CD4-positive, alpha-beta T cell (primary cell): ENCODE data around the gene COLGALT1. TPM values are rescaled to one million over a fixed set of nuclear protein-coding genes. Genes with fewer than 3 reads are reported as not detected.

ENCODE experiments used
- ATAC-seq: fragments of 200-7000 bp; cut with Tn5 transposase; one replicate; pipeline ENCODE4 v1.10.0; 2022; ENCODE audit warnings: mild to moderate bottlenecking; ENCODE audit not compliant: poor library complexity
- CTCF ChIA-PET: fragments of 350-600 bp; sonication (Branson Sonifier 250); formaldehyde crosslinking; loops from one replicate; lab custom pipeline; 2021; ENCODE audit warnings: antibody characterized with exemption, inconsistent platforms; lab: Charles Lee
- POLR2A ChIA-PET: fragments of 350-600 bp; sonication (Branson Sonifier 250); formaldehyde crosslinking; loops from one replicate; lab custom pipeline; 2021; ENCODE audit warnings: antibody characterized with exemption, inconsistent platforms; lab: Charles Lee
- DNase-seq, 14 experiments: peaks; one replicate each; pipeline ENCODE4 v3.0.0-alpha.2; 2013 to 2020; ENCODE audit warnings: mixed read lengths in 2 of 14
- H3K27ac ChIP-seq, 2 donors: one replicate each; pipeline versions ENCODE4 v1.5.1 to v1.7.0; 2013; ENCODE audit warnings: low read length in 2 of 2, low read depth in 1 of 2, mild to moderate bottlenecking in 1 of 2
- H3K27me3 ChIP-seq, 2 experiments: 1 replicate in 1 of 2; 2 replicates in 1 of 2; pipeline versions ENCODE4 v1.6.1 to v1.7.0; 2013; ENCODE audit warnings: low read length in 2 of 2, control low read depth in 1 of 2, mild to moderate bottlenecking in 1 of 2, moderate library complexity in 1 of 2; ENCODE audit not compliant: insufficient read depth in 2 of 2, control insufficient read depth in 1 of 2
- H3K36me3 ChIP-seq: one replicate; pipeline ENCODE4 v1.6.1; 2013; ENCODE audit warnings: low read length, control low read depth; ENCODE audit not compliant: insufficient read depth
- H3K4me1 ChIP-seq: one replicate; pipeline ENCODE4 v1.6.1; 2013; ENCODE audit warnings: low read length, control low read depth; ENCODE audit not compliant: insufficient read depth
- H3K4me3 ChIP-seq: one replicate; pipeline ENCODE4 v1.5.1; 2013; ENCODE audit warnings: mild to moderate bottlenecking, low read length, moderate library complexity
- H3K9me3 ChIP-seq, 2 experiments: 1 replicate in 1 of 2; 2 replicates in 1 of 2; pipeline versions ENCODE4 v1.6.1 to v1.7.0; 2013; ENCODE audit warnings: low read length in 2 of 2, mild to moderate bottlenecking in 2 of 2, control low read depth in 1 of 2, moderate library complexity in 1 of 2; ENCODE audit not compliant: control insufficient read depth in 1 of 2, insufficient read depth in 1 of 2
- H3K27ac Mint-ChIP-seq: one replicate; pipeline ENCODE4 v1.8.0; 2020; ENCODE audit warnings: mixed read lengths
- H3K27me3 Mint-ChIP-seq: one replicate; pipeline ENCODE4 v1.8.0; 2021; ENCODE audit warnings: mixed read lengths
- H3K36me3 Mint-ChIP-seq: one replicate; pipeline ENCODE4 v1.8.0; 2021; ENCODE audit warnings: low read depth, mixed read lengths
- H3K4me1 Mint-ChIP-seq: one replicate; pipeline ENCODE4 v1.8.0; 2021; ENCODE audit warnings: low read depth, mixed read lengths
- H3K4me3 Mint-ChIP-seq: one replicate; pipeline ENCODE4 v1.8.0; 2020; ENCODE audit warnings: mild to moderate bottlenecking, mixed read lengths
- H3K9me3 Mint-ChIP-seq: one replicate; pipeline ENCODE4 v1.8.0; 2020; ENCODE audit warnings: mixed read lengths
- intact Hi-C, 2 experiments: fragments of 100-400 bp; cut with DNase I in 1 of 2; cut with micrococcal nuclease in 1 of 2; formaldehyde crosslinking; loops; one replicate each; pipeline versions ENCODE4 v1.15.1 to v1.9.0; 2023 to 2025; cut with DNase I, micrococcal nuclease
- total RNA-seq, 174 experiments: library from RNA in 2 of 174; stranded (reverse) in 2 of 174; gene quantifications; one replicate each; pipeline ENCODE4 v1.2.3 and lab custom pipeline; 2021 to 2026
- TF ChIP-seq, protein P1 (sequence below): fragments of 200-600 bp; IDR thresholded peaks from one replicate; pipeline ENCODE4 v1.8.0; 2022; ENCODE audit warnings: antibody characterized with exemption, mild to moderate bottlenecking

Gene COLGALT1
- total RNA-seq, 2 experiments from 2014 or later = 30.3 to 30.6 TPM

DNA sequence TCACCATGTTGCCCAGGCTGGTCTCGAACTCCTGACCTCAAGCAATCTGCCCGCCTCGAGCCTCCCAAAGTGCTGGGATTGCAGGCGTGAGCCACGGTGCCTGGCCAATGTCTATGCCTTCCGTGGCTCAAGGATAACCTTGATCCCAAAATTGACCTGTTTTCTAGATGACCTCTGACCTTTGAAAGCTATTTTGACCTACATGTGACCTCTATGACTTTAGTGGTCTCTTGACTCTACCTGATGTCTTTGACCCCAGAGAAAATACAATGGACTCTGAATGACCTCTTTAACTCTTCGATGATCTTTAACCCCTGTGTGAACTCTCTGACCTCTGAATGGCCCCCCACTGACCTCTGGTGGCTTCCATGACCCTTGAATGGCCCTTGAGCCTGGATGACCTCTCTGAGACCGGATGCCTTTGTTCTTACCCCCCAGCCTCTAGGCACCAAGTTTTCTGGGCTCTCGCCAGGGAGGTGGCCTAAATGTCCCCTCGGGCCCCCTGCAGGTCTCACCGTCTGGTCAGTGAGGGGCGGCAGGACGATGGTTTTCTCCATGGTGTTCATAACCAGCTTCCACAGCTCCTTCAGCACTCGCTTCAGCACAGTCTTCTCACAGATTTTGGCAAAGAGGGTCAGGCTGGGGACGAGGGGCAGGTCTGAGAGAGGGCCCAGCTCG lies 69.0 kb downstream of the COLGALT1 start:
- Mint-ChIP-seq H3K4me1 (no peaks in the 10 kb centered on the region), H3K36me3 (no peaks in the 10 kb centered on the region), H3K9me3 (no peaks in the 10 kb centered on the region), H3K27me3 (peaks cover 22% of the 10 kb centered on the region), H3K4me3 (no peak overlapping the region), H3K27ac (no peak overlapping the region)
- Histone ChIP-seq H3K27ac (no peak overlapping the region), H3K9me3 (peaks cover 0 to 6% of the 10 kb centered on the region in 2 experiments), H3K27me3 (peaks cover 3 to 6% of the 10 kb centered on the region in 2 experiments), H3K4me3 (no peak overlapping the region), H3K4me1 (no peaks in the 10 kb centered on the region), H3K36me3 (no peaks in the 10 kb centered on the region)
- TF ChIP-seq, protein P1, sequence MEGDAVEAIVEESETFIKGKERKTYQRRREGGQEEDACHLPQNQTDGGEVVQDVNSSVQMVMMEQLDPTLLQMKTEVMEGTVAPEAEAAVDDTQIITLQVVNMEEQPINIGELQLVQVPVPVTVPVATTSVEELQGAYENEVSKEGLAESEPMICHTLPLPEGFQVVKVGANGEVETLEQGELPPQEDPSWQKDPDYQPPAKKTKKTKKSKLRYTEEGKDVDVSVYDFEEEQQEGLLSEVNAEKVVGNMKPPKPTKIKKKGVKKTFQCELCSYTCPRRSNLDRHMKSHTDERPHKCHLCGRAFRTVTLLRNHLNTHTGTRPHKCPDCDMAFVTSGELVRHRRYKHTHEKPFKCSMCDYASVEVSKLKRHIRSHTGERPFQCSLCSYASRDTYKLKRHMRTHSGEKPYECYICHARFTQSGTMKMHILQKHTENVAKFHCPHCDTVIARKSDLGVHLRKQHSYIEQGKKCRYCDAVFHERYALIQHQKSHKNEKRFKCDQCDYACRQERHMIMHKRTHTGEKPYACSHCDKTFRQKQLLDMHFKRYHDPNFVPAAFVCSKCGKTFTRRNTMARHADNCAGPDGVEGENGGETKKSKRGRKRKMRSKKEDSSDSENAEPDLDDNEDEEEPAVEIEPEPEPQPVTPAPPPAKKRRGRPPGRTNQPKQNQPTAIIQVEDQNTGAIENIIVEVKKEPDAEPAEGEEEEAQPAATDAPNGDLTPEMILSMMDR = no peak
- ChIA-PET CTCF (no interaction called here), POLR2A (no interaction called here)
- ATAC-seq (no peak), DNase-seq (no peak)
- intact Hi-C loops = no loop called here

DNA sequence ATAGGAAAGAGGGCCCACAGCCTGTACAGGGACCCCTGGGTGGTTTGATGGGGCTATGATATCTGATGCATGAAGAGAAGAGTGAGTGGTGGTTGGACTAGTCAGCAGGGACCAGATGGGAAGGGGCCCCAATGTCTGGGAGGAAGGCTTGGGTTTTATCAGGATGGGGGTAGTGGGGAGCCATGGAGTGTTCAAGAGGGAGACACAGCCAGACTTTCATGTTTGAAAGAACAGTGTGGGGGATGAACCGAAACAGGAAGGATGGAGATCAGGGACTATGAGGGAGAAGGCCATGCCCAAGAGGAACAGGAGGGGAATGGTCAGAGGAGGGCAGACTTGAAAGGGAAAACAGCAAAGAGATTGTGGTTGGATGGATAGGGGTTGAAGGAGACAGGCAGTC lies 69.6 kb downstream of the COLGALT1 start:
- Mint-ChIP-seq H3K4me3 (no peak overlapping the region), H3K36me3 (no peaks in the 10 kb centered on the region), H3K4me1 (no peaks in the 10 kb centered on the region), H3K27me3 (peaks cover 16% of the 10 kb centered on the region), H3K27ac (no peak overlapping the region), H3K9me3 (no peaks in the 10 kb centered on the region)
- TF ChIP-seq, protein P1 = no peak
- Histone ChIP-seq H3K4me3 (no peak overlapping the region), H3K4me1 (no peaks in the 10 kb centered on the region), H3K27me3 (peaks cover 0 to 1% of the 10 kb centered on the region in 2 experiments), H3K36me3 (no peaks in the 10 kb centered on the region), H3K27ac (no peak overlapping the region), H3K9me3 (peaks cover 0 to 6% of the 10 kb centered on the region in 2 experiments)
- CTCF ChIA-PET = no interaction called here
- DNase-seq (no peak), ATAC-seq (no peak)
- POLR2A ChIA-PET = no interaction called here
- intact Hi-C loops = no loop called here

DNA sequence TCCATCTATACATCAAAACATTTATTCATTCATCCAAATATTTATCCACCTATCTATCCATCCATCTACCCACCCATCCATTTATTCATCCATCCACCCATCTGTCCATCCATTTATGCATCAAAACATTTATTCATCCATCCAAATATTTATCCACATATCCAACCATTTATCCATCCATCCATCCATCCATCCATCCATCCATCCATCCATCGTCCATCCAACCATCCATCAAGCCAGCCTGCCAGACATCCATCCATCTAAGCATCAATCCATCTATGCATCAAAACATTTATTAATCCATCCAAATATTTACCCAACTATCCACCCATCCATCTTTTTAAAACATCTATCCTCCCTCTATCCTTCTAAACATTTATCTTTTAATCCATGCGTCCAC lies 70.5 kb downstream of the COLGALT1 start:
- Mint-ChIP-seq H3K4me1 (no peaks in the 10 kb centered on the region), H3K27ac (no peak overlapping the region), H3K27me3 (peaks cover 15% of the 10 kb centered on the region), H3K4me3 (no peak overlapping the region), H3K9me3 (no peaks in the 10 kb centered on the region), H3K36me3 (no peaks in the 10 kb centered on the region)
- Histone ChIP-seq H3K27me3 (no peaks in the 10 kb centered on the region), H3K27ac (no peak overlapping the region), H3K9me3 (peaks cover 0 to 6% of the 10 kb centered on the region in 2 experiments), H3K4me3 (no peak overlapping the region), H3K36me3 (no peaks in the 10 kb centered on the region), H3K4me1 (no peaks in the 10 kb centered on the region)
- POLR2A ChIA-PET = no interaction called here
- CTCF ChIA-PET = no interaction called here
- DNase-seq = no peak
- no peak for ATAC-seq
- TF ChIP-seq, protein P1 = no peak
- intact Hi-C loops = no loop called here
